Effector memory CD4-positive, alpha-beta T cell (primary cell): ENCODE measurements around the gene RAB40C.

Experiments used
- DNase-seq, 3 donors: peaks; one replicate each; pipeline ENCODE4 v3.0.0-alpha.2; 2020
- H3K27ac ChIP-seq: 2 replicates; pipeline ENCODE4 v1.7.0; 2013; ENCODE audit warnings: mild to moderate bottlenecking, low read length, moderate library complexity; ENCODE audit not compliant: insufficient read depth, poor library complexity, severe bottlenecking
- H3K27me3 ChIP-seq: replicated peaks from 2 replicates; pipeline ENCODE4 v1.7.0; 2013; ENCODE audit warnings: mild to moderate bottlenecking, low read length; ENCODE audit not compliant: insufficient read depth, control insufficient read depth, poor library complexity, severe bottlenecking
- H3K36me3 ChIP-seq: 2 replicates; pipeline ENCODE4 v1.7.0; 2013; ENCODE audit warnings: mild to moderate bottlenecking, low read length, moderate library complexity; ENCODE audit not compliant: control insufficient read depth, insufficient read depth
- H3K4me1 ChIP-seq: 2 replicates; pipeline ENCODE4 v1.7.0; 2013; ENCODE audit warnings: low read length, mild to moderate bottlenecking; ENCODE audit not compliant: control insufficient read depth, insufficient read depth, poor library complexity, severe bottlenecking
- H3K4me3 ChIP-seq: 2 replicates; pipeline ENCODE4 v1.7.0; 2013; ENCODE audit warnings: low read length, low read depth, mild to moderate bottlenecking; ENCODE audit not compliant: insufficient read depth, poor library complexity, severe bottlenecking
- H3K9me3 ChIP-seq: 2 replicates; pipeline ENCODE4 v1.7.0; 2013; ENCODE audit warnings: mild to moderate bottlenecking, low read length, moderate library complexity; ENCODE audit not compliant: control insufficient read depth

RAB40C gene

DNA sequence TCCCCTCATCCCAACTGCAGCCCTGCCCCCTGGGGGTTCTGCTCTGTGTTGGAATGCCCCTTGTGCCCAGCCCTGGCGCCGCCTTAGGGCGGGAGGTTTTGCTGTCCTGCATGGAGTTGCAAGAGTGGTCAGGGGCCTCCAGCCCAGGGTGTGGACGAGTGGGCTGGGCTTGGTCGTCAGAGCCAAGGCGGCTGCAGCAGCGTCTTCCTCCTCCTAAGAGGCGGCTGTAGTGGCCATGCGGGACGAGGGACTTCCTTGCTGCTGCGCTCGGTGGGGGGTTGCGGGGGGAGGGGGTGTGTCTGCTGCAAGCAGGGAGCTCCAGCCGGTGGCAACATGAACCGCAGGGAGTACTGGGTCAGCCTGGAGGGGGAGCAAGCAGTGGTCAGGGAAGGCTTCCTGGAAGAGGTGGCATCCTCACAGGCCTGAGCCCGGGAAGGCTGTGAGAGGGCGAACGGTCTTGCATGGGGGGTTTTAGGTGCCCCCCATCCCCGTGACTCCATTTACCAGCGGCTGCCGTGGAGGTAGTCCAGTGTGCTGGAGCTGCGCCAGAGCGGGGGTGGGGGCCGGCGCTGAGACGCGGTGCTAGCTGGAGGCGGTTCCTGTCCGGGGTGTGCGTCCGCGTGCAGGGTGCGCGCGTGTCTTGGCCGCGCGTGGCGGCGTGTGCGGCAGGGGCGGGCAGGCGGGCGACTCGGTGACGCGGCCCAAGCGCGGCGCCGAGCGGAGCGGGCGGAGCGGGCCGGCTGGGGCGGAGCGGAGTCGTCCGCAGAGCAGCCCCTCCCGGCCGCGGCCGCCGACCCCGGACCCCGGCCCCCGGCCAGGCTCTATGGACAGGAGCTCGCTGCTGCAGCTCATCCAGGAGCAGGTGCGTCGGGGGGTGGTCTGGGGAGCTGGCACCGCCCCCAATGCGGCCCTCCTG, 85.4 kb downstream of the RAB40C start, which contains the start of gene RHBDL1:
Gene RHBDL1, plus strand, starts transcription at position 704 of the 916 bp plus-strand sequence. Its CDS starts 120 bp downstream, at position 824.
- Histone ChIP-seq H3K4me1 (peaks cover 27% of the 10 kb centered on the region), H3K36me3 (peaks cover 37% of the 10 kb centered on the region), H3K4me3 (no peak within 1 kb of the TSS), H3K9me3 (no peaks in the 10 kb centered on the region), H3K27me3 (no peaks in the 10 kb centered on the region), H3K27ac (no peak within 1 kb of the TSS)
- DNase-seq: no peak

GRCh38 chr16:675884-676564, 86.2 kb downstream of the RAB40C start:
- DNase-seq: no peak
- no peaks in the 10 kb centered on the region for H3K27me3 ChIP-seq
- no peaks in the 10 kb centered on the region for H3K9me3 ChIP-seq
- peaks cover 29% of the 10 kb centered on the region for H3K36me3 ChIP-seq
- no peak overlapping the region for H3K4me3 ChIP-seq
- H3K4me1 ChIP-seq: peaks cover 31% of the 10 kb centered on the region
- no peak overlapping the region for H3K27ac ChIP-seq

DNA sequence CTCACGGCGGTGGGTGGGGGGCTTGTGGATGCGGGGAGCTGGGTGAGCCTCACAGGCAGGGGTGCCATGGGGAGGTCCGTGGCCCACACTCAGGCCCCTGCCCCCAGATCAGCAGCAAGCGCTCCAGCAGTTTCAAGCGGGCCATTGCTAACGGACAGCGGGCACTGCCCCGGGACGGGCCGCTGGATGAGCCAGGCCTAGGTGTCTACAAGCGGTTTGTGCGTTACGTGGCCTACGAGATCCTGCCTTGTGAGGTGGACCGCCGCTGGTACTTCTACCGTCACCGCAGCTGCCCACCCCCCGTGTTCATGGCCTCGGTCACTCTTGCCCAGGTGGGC, 86.7 kb downstream of the RAB40C start:
- DNase-seq: no peak
- H3K4me3 ChIP-seq: no peak overlapping the region
- H3K27ac ChIP-seq: no peak overlapping the region
- no peaks in the 10 kb centered on the region for H3K27me3 ChIP-seq
- no peaks in the 10 kb centered on the region for H3K9me3 ChIP-seq
- H3K4me1 ChIP-seq: peaks cover 35% of the 10 kb centered on the region
- H3K36me3 ChIP-seq: peaks cover 26% of the 10 kb centered on the region

- peaks cover 26% of the 10 kb centered on the region for H3K36me3 ChIP-seq
- H3K27me3 ChIP-seq: no peaks in the 10 kb centered on the region
- no peak overlapping the region for H3K4me3 ChIP-seq
- peaks cover 35% of the 10 kb centered on the region for H3K4me1 ChIP-seq
- H3K27ac ChIP-seq: no peak overlapping the region
- peak in 2 of 3 donors; percentile 28 to 40 for DNase-seq
- H3K9me3 ChIP-seq: no peaks in the 10 kb centered on the region
Observed at GRCh38 chr16:676913-677312, 87.0 kb downstream of the RAB40C start.

- Histone ChIP-seq H3K36me3 (peaks cover 23% of the 10 kb centered on the region), H3K27me3 (no peaks in the 10 kb centered on the region), H3K9me3 (no peaks in the 10 kb centered on the region), H3K4me1 (peaks cover 35% of the 10 kb centered on the region), H3K27ac (no peak overlapping the region), H3K4me3 (no peak overlapping the region)
- no peak for DNase-seq
Observed at GRCh38 chr16:677316-678190, 87.7 kb downstream of the RAB40C start.

- Histone ChIP-seq H3K4me1 (peaks cover 42% of the 10 kb centered on the region), H3K9me3 (no peaks in the 10 kb centered on the region), H3K27ac (no peak overlapping the region), H3K4me3 (no peak overlapping the region), H3K36me3 (peaks cover 16% of the 10 kb centered on the region), H3K27me3 (no peaks in the 10 kb centered on the region)
- DNase-seq: no peak
Observed at GRCh38 chr16:678209-678857, 88.5 kb downstream of the RAB40C start.
